Measurements from ENCODE around the gene ZFC3H1.

Gene ZFC3H1

DNA sequence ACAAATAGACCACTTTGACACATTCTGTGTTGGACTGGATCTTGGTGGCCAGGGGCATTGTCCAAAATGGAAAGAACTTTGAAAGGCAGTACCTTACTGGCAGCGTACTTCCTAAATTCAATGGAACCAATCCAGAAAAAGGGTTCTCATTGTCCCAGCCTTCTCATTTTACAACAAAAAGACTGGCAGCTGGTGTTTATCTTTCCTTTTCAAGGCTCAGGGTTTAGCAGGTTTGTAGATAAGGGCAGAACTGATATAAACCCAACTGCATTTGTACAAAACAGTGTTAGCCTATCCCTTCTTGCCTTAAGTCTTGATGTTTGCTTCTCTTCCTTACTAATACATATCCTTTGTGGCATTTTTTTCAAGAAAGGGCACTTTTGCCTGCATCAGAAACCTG lies 8.2 kb upstream of the ZFC3H1 start:
- no peak for DNase-seq (ENCODE audit: low read depth in 2 of 2)

- DNase-seq (ENCODE audit: low read depth in 2 of 2) = no peak
These were observed 7.7 kb upstream of the ZFC3H1 start for GRCh38 chr12:71671311-71671710.

GRCh38 chr12:71666259-71666658 lies 2.6 kb upstream of the ZFC3H1 start:
- no peak for DNase-seq (ENCODE audit: low read depth in 2 of 2)

DNA sequence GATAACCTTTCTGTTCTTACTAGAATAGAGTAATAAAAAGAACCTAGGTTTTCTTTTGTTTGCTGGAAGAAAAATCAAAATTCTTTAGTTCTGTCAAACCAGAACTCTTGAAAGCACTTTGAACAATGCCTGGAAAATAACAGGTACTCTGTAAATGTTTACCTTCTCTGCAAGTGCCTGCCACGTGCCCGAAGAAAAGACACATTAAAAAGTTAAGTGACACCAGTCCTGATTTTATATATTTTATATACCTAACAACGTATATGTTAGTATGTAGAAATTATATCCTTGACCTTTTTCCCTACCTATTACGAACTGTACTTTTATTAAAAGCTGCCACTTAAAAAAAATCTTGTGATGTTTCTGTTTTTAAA lies 1.4 kb upstream of the ZFC3H1 start:
- DNase-seq (ENCODE audit: low read depth in 2 of 2) = no peak

GRCh38 chr12:71664411-71665089 lies 902 bp upstream of the ZFC3H1 start:
- DNase-seq (ENCODE audit: low read depth in 2 of 2) = no peak

- peak; percentile 46 to 60 for DNase-seq (ENCODE audit: low read depth in 2 of 2)
These were observed 643 bp downstream of the ZFC3H1 start for GRCh38 chr12:71662849-71663560.

GRCh38 chr12:71661977-71662530 lies 1.6 kb downstream of the ZFC3H1 start:
- no peak for DNase-seq (ENCODE audit: low read depth in 2 of 2)

DNA sequence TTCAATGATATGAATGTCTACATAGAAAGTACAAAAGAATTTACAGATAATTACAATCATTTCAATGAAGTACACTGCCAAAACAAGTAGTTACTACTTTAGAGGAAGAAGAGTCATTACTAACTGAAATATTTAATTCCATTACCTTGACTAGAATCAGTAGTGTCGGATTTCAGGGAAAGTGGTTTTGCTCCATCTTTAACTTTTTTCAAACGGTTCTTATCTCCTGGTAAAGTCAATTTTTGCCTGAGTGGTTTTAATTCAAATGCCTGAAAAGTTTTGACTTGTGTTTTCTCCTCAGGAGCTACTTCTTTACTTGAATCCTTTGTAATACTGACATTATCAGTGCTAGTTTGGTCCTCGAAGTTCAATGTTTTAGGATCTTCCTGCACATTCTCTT lies 6.9 kb downstream of the ZFC3H1 start:
- DNase-seq (ENCODE audit: low read depth in 2 of 2) = no peak

DNA sequence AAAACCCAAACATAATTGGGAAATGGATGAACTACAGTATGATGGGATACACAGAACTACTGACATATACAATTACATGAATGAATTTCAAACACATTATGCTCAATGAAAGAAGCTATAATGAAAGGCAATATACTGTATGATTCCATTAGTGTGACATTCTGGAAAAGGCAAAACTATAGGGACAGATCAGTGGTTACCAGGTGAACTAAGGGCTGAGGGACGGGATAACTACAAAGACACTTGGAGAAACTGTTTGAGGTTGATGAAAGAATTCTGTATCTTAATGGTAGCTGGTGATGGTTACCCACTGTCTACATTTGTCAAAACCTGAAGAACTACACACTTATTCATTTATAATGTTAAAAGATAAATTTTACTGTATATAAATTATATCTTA lies 7.7 kb downstream of the ZFC3H1 start:
- no peak for DNase-seq (ENCODE audit: low read depth in 2 of 2)

DNA sequence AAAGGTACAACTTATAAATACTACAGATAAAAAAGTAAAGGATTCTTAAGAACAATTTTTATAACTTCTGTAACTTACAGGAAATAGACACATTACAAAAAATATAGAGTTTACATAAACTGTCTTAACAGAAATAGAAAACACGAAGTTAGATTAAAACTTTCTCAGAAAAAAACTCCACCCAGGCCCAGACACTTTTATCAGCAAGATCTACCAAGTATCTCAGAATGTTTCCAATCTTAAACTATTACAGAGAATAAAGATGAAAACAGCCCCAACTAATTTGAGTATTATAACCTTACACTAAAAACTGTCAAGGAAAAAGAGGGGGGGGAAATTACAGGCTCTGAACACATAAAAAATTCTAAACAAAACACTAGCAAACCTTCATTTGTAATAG lies 8.2 kb downstream of the ZFC3H1 start:
- DNase-seq (ENCODE audit: low read depth in 2 of 2) = no peak

- DNase-seq (ENCODE audit: low read depth in 2 of 2) = no peak
These were observed 9.4 kb downstream of the ZFC3H1 start for GRCh38 chr12:71654200-71654599.

DNA sequence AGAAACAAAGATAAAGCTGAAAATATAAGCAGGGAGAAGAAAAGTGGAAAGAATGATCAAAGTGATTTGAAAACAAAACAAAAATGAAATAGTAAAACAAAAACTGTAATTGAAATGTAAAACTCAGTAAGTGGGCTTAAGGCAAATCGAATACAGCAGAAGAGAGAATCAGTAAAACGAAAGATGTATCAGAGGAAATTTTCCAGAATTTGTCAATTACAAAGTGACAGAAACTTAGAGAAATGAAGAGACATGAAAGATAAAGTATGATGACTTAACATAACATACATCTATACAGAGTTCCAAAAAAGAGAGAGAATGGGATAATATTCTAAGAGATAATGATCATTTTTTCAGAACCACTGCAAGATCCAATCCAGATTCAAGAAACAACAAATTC lies 10.5 kb downstream of the ZFC3H1 start:
- DNase-seq (ENCODE audit: low read depth in 2 of 2) = no peak

DNA sequence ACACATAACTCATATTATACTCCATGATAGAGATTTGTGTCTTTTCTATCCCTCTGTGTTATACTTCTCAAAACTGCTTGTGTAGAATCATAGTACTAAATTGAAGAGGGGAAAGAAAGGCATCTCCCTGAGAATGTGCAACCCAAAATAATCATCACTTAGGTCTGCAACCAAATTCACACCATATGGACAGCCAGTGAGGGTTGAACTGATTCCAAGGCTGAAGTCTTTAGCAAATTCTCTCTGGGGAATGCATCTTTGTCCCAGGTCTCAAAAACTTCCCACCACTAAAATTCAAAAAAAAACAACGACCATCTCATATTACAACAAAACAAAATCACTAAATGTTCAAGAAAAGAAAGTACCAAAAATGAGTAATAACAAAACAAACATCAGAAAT lies 11.0 kb downstream of the ZFC3H1 start:
- no peak for DNase-seq (ENCODE audit: low read depth in 2 of 2)

GRCh38 chr12:71649401-71649800 lies 14.2 kb downstream of the ZFC3H1 start:
- no peak for DNase-seq (ENCODE audit: low read depth in 2 of 2)

DNA sequence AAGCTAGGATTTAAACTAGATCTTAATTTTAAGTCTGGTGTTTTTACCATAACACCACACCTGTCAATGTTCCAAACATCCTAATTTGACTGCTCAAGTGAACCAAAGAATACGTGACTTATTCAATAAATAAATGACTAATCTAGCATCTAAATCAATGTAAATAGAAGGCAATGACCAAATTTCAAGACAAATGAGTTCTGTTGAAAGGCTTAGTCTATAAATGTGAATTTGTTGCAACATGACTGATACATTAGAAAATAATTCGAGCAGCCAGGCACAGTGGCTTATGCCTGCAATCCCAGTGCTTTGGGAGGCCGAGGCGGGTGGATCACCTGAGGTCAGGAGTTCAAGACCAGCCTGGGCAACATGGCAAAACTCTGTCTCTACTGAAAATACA lies 15.1 kb downstream of the ZFC3H1 start:
- no peak for DNase-seq (ENCODE audit: low read depth in 2 of 2)

- no peak for DNase-seq (ENCODE audit: low read depth in 2 of 2)
These were observed 17.1 kb downstream of the ZFC3H1 start for GRCh38 chr12:71646512-71646911.

GRCh38 chr12:71645268-71645667 lies 18.4 kb downstream of the ZFC3H1 start:
- no peak for DNase-seq (ENCODE audit: low read depth in 2 of 2)

DNA sequence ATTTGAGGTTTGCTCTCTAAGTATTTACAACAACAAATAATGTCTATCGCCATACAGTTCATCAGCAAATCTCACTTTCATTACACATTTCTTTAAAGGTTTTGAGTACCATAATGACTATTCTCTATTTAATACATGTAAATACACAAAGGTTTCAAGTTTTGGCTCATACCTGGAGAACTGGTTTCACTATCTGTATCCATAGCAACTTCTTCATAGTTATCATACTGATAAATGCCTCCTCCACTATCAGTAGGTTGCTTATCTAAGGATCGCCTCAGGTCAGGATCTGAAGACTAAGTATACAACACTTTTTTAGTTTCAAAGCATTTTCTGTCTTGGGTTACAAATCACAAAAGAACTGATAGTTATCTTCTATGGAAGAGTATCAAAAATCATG lies 21.4 kb downstream of the ZFC3H1 start:
- DNase-seq (ENCODE audit: low read depth in 2 of 2) = no peak

GRCh38 chr12:71641390-71641789 lies 22.3 kb downstream of the ZFC3H1 start:
- no peak for DNase-seq (ENCODE audit: low read depth in 2 of 2)

- no peak for DNase-seq (ENCODE audit: low read depth in 2 of 2)
These were observed 23.3 kb downstream of the ZFC3H1 start for GRCh38 chr12:71640316-71640715.

DNA sequence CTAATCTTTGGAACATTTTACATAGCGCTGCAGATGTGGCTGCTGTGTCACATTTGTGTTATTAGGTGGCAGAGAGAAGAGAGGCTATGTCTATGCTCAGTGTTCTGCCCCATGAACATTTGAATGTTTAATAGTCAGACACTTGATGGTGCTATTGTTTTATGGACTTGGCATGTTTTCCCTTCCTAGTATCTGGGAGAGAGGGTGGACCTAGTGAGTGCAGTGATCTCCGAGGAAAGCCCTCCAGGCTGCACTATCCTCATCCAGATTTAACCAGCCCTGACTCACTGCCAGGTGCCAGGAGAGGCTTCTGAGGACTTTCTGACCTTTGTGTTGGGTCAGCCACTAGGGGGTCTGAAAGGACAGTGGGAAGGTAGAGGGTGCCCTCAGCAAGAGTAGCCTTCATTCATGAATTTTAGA lies 24.3 kb downstream of the ZFC3H1 start:
- no peak for DNase-seq (ENCODE audit: low read depth in 2 of 2)

DNA sequence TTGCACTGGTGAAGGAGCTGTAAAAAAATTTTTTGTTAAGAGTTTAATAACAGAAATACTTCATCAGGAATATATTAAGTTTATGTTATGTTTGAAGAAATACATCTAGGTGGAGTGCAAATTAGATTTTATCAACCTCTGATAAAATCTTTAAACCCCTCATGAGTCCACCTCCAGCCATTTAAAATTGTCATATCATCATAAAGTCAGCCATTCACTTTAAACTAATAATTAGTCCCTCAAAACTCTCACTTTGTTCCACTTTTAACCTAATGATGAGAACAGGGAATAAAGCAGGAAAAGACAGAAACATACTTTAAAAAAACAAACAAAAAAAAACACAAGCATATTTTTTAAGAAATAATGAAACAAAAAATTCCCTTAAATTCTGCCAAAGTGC lies 25.1 kb downstream of the ZFC3H1 start:
- DNase-seq (ENCODE audit: low read depth in 2 of 2) = no peak

- no peak for DNase-seq (ENCODE audit: low read depth in 2 of 2)
These were observed 26.9 kb downstream of the ZFC3H1 start for GRCh38 chr12:71636704-71637115.
